ENCODE measurements around the gene DYNLRB2.

- TF ChIP-seq CTCF (IDR thresholded peaks at IDR 0.05; ENCODE audit: insufficient read depth, low read length) (no peak), POLR2AphosphoS5 (IDR thresholded peaks at IDR 0.05; ENCODE audit: low read depth) (no peak), REST (IDR thresholded peaks at IDR 0.05; ENCODE audit: insufficient replicate concordance, low read depth) (no peak), GABPA (IDR thresholded peaks at IDR 0.05; ENCODE audit: low read depth) (no peak)
Measured at GRCh38 chr16:80541306-80541694, 507 bp downstream of the DYNLRB2 start.

Measured in HL-60 (cell line).